Liver (tissue), 9 donors: ENCODE measurements around the gene GADD45B. TPM values are rescaled to one million over a fixed set of nuclear protein-coding genes. Genes with fewer than 3 reads are reported as not detected.

Source experiments
- DNase-seq: peaks from one replicate; pipeline ENCODE4 v3.0.0-alpha.2; 2017; ENCODE audit warnings: low spot score
- H3K27ac ChIP-seq, 2 donors: one replicate each; pipeline ENCODE4 v1.7.0; 2013; ENCODE audit warnings: inconsistent platforms in 2 of 2, low read length in 2 of 2, control low read depth in 1 of 2, low read depth in 1 of 2, mild to moderate bottlenecking in 1 of 2
- H3K27me3 ChIP-seq, 4 donors: one replicate each; pipeline versions ENCODE4 v1.6.1 to v1.7.0; 2013; ENCODE audit warnings: low read length in 3 of 4, inconsistent platforms in 1 of 4, mild to moderate bottlenecking in 1 of 4, moderate library complexity in 1 of 4; ENCODE audit not compliant: control insufficient read depth in 4 of 4, insufficient read depth in 4 of 4
- H3K36me3 ChIP-seq, 4 donors: one replicate each; pipeline versions ENCODE4 v1.6.1 to v1.7.0; 2013; ENCODE audit warnings: low read length in 3 of 4, mild to moderate bottlenecking in 3 of 4, low read depth in 1 of 4, moderate library complexity in 1 of 4; ENCODE audit not compliant: control insufficient read depth in 4 of 4, insufficient read depth in 3 of 4
- H3K4me1 ChIP-seq, 4 donors: one replicate each; pipeline versions ENCODE4 v1.6.1 to v1.7.0; 2013; ENCODE audit warnings: low read length in 3 of 4, mild to moderate bottlenecking in 3 of 4, moderate library complexity in 1 of 4; ENCODE audit not compliant: control insufficient read depth in 4 of 4, insufficient read depth in 4 of 4
- H3K4me3 ChIP-seq, 3 donors: one replicate each; pipeline versions ENCODE4 v1.6.1 to v1.7.0; 2013; ENCODE audit warnings: low read length in 3 of 3, control low read depth in 1 of 3, low read depth in 1 of 3, mild to moderate bottlenecking in 1 of 3
- H3K9ac ChIP-seq, 2 donors: one replicate each; pipeline ENCODE4 v1.7.0; 2013; ENCODE audit warnings: low read length in 2 of 2, mild to moderate bottlenecking in 2 of 2, moderate library complexity in 2 of 2, control low read depth in 1 of 2, low read depth in 1 of 2
- H3K9me3 ChIP-seq, 4 donors: one replicate each; pipeline versions ENCODE4 v1.6.1 to v1.7.0; 2013; ENCODE audit warnings: low read length in 3 of 4; ENCODE audit not compliant: control insufficient read depth in 4 of 4
- EGR1 ChIP-seq, 2 donors: IDR thresholded peaks; 2 replicates each; pipeline ENCODE4 v1.6.1; 2016 to 2018; ENCODE audit warnings: antibody characterized with exemption in 2 of 2, low read depth in 2 of 2
- FOXA1 ChIP-seq: IDR thresholded peaks from 2 replicates; pipeline ENCODE4 v1.6.1; 2016; ENCODE audit warnings: antibody characterized with exemption
- FOXA2 ChIP-seq: IDR thresholded peaks from 2 replicates; pipeline ENCODE4 v1.6.1; 2016; ENCODE audit warnings: antibody characterized with exemption
- GABPA ChIP-seq, 2 donors: IDR thresholded peaks in 1 of 2; conservative IDR thresholded peaks in 1 of 2; 2 replicates each; pipeline ENCODE4 v1.6.1; 2016; ENCODE audit warnings: antibody characterized with exemption in 2 of 2, mild to moderate bottlenecking in 1 of 2, moderate library complexity in 1 of 2
- HNF4A ChIP-seq, 2 donors: conservative IDR thresholded peaks; 2 replicates each; pipeline ENCODE4 v1.6.1; 2016; ENCODE audit warnings: antibody characterized with exemption in 2 of 2, mild to moderate bottlenecking in 2 of 2
- HNF4G ChIP-seq: IDR thresholded peaks from 2 replicates; pipeline ENCODE4 v1.6.1; 2016; ENCODE audit warnings: antibody characterized with exemption
- JUND ChIP-seq, 2 donors: IDR thresholded peaks; 2 replicates each; pipeline ENCODE4 v1.6.1; 2016; ENCODE audit warnings: antibody characterized with exemption in 2 of 2
- NR2F2 ChIP-seq: IDR thresholded peaks from 2 replicates; pipeline ENCODE4 v1.6.1; 2016; ENCODE audit warnings: antibody characterized with exemption
- RAD21 ChIP-seq, 2 donors: IDR thresholded peaks; 2 replicates each; pipeline ENCODE4 v1.6.1; 2016; ENCODE audit warnings: antibody characterized with exemption in 2 of 2, mild to moderate bottlenecking in 2 of 2
- RXRA ChIP-seq, 2 donors: IDR thresholded peaks; 2 replicates each; pipeline ENCODE4 v1.6.1; 2017 to 2018; ENCODE audit warnings: antibody characterized with exemption in 2 of 2, mild to moderate bottlenecking in 1 of 2
- SP1 ChIP-seq: IDR thresholded peaks from 2 replicates; pipeline ENCODE4 v1.6.1; 2018; ENCODE audit warnings: antibody characterized with exemption, mild to moderate bottlenecking
- TAF1 ChIP-seq: conservative IDR thresholded peaks from 2 replicates; pipeline ENCODE4 v1.6.1; 2016; ENCODE audit warnings: antibody characterized with exemption, mild to moderate bottlenecking
- YY1 ChIP-seq: IDR thresholded peaks from 2 replicates; pipeline ENCODE4 v1.6.1; 2016; ENCODE audit warnings: antibody characterized with exemption, mild to moderate bottlenecking
- WGBS: extraction: QIAGEN DNeasy Blood & Tissue Kit; methylation state at CpG from one replicate; pipeline ENCODE4 v1.1.7; 2013; 5-methylcytosine and 5-hydroxymethylcytosine counted together
- polyA plus RNA-seq, 2 donors: library from polyadenylated mRNA; stranded (reverse) in 1 of 2; unstranded in 1 of 2; fragments of 200-250 nt in 1 of 2; fragments of >200 nt in 1 of 2; fragmentation: Nextera tagmentation in 1 of 2; extraction: Ambion mirVana in 1 of 2; gene quantifications; one replicate each; pipeline versions ENCODE4 v1.2.1 to v1.2.3, GENCODE V29; 2013 to 2015
- total RNA-seq, 2 donors: library from RNA; depleted of rRNA; stranded (reverse); fragments of >200 nt; gene quantifications; one replicate each; pipeline ENCODE4 v1.2.3, GENCODE V29; 2014
- TF ChIP-seq, protein P1 (sequence below): fragments of 150-350 bp; IDR thresholded peaks from 2 replicates; pipeline ENCODE4 v1.5.1; 2017; ENCODE audit warnings: improper control_type of control experiment, low read depth, low read length; ENCODE audit not compliant: missing input control
- TF ChIP-seq, protein P2 (sequence below): IDR thresholded peaks from 2 replicates; pipeline ENCODE4 v1.6.1; 2016; ENCODE audit warnings: antibody characterized with exemption
- TF ChIP-seq, protein P3 (sequence below): IDR thresholded peaks from 2 replicates; pipeline ENCODE4 v1.6.1; 2016; ENCODE audit warnings: antibody characterized with exemption
- TF ChIP-seq, protein P4 (sequence below): IDR thresholded peaks from 2 replicates; pipeline ENCODE4 v1.6.1; 2016; ENCODE audit warnings: antibody characterized with exemption
- TF ChIP-seq, protein P5 (sequence below): IDR thresholded peaks from 2 replicates; pipeline ENCODE4 v1.6.1; 2016; ENCODE audit warnings: antibody characterized with exemption, mild to moderate bottlenecking
- donor health status: healthy.
- donor health status: healthy.
- donor health status: healthy.
- donor health status: healthy.
- donor health status: healthy.

Gene GADD45B
- total and polyA plus RNA-seq, 4 donors: 11.6 to 86.3 (median 82.4) TPM

DNA sequence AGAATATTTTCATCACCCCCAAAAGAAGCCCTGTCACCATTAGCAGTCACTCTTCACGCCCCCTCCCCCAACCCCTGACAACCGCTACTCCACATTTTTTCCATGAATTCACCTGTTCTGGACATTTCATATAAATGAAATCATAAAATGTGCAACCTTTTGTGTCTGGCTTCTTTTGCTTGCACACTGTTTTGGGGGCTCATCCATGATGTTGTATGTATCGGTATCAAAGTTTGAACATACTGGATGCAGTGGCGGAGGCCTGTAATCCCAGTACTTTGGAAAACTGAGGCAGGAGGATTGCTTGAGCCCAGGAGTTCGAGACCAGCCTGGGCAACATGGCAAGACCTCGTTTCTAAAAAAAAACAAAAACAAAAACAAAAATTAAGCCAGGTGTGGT lies 7.2 kb downstream of the GADD45B start:
- no peak overlapping the region for H3K4me3 ChIP-seq
- 90% methylated on average over 6 of the region's 6 CpGs for WGBS
- peaks cover 0 to 11% (median 2%) of the 10 kb centered on the region in 4 donors for H3K4me1 ChIP-seq
- no peaks in the 10 kb centered on the region for H3K9me3 ChIP-seq
- no peaks in the 10 kb centered on the region for H3K36me3 ChIP-seq
- no peak overlapping the region for H3K27ac ChIP-seq
- TF ChIP-seq HNF4A (conservative IDR thresholded peaks at IDR 0.05) (no peak), FOXA1 (no peak), JUND (IDR thresholded peaks at IDR 0.05) (no peak), HNF4G (no peak), RXRA (IDR thresholded peaks at IDR 0.05) (no peak), NR2F2 (no peak), GABPA (IDR thresholded peaks at IDR 0.05 in 1 of 2, conservative IDR thresholded peaks at IDR 0.05 in 1 of 2) (no peak), EGR1 (IDR thresholded peaks at IDR 0.05; ENCODE audit: low read depth in 2 of 2) (no peak), FOXA2 (no peak), SP1 (no peak), YY1 (no peak), RAD21 (IDR thresholded peaks at IDR 0.05) (no peak), TAF1 (no peak)
- TF ChIP-seq, protein P1, sequence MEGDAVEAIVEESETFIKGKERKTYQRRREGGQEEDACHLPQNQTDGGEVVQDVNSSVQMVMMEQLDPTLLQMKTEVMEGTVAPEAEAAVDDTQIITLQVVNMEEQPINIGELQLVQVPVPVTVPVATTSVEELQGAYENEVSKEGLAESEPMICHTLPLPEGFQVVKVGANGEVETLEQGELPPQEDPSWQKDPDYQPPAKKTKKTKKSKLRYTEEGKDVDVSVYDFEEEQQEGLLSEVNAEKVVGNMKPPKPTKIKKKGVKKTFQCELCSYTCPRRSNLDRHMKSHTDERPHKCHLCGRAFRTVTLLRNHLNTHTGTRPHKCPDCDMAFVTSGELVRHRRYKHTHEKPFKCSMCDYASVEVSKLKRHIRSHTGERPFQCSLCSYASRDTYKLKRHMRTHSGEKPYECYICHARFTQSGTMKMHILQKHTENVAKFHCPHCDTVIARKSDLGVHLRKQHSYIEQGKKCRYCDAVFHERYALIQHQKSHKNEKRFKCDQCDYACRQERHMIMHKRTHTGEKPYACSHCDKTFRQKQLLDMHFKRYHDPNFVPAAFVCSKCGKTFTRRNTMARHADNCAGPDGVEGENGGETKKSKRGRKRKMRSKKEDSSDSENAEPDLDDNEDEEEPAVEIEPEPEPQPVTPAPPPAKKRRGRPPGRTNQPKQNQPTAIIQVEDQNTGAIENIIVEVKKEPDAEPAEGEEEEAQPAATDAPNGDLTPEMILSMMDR: no peak
- TF ChIP-seq, protein P2, sequence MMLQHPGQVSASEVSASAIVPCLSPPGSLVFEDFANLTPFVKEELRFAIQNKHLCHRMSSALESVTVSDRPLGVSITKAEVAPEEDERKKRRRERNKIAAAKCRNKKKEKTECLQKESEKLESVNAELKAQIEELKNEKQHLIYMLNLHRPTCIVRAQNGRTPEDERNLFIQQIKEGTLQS: no peak
- TF ChIP-seq, protein P3, sequence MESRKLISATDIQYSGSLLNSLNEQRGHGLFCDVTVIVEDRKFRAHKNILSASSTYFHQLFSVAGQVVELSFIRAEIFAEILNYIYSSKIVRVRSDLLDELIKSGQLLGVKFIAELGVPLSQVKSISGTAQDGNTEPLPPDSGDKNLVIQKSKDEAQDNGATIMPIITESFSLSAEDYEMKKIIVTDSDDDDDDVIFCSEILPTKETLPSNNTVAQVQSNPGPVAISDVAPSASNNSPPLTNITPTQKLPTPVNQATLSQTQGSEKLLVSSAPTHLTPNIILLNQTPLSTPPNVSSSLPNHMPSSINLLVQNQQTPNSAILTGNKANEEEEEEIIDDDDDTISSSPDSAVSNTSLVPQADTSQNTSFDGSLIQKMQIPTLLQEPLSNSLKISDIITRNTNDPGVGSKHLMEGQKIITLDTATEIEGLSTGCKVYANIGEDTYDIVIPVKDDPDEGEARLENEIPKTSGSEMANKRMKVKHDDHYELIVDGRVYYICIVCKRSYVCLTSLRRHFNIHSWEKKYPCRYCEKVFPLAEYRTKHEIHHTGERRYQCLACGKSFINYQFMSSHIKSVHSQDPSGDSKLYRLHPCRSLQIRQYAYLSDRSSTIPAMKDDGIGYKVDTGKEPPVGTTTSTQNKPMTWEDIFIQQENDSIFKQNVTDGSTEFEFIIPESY: no peak
- TF ChIP-seq, protein P4, sequence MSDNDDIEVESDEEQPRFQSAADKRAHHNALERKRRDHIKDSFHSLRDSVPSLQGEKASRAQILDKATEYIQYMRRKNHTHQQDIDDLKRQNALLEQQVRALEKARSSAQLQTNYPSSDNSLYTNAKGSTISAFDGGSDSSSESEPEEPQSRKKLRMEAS: no peak
- TF ChIP-seq, protein P5, sequence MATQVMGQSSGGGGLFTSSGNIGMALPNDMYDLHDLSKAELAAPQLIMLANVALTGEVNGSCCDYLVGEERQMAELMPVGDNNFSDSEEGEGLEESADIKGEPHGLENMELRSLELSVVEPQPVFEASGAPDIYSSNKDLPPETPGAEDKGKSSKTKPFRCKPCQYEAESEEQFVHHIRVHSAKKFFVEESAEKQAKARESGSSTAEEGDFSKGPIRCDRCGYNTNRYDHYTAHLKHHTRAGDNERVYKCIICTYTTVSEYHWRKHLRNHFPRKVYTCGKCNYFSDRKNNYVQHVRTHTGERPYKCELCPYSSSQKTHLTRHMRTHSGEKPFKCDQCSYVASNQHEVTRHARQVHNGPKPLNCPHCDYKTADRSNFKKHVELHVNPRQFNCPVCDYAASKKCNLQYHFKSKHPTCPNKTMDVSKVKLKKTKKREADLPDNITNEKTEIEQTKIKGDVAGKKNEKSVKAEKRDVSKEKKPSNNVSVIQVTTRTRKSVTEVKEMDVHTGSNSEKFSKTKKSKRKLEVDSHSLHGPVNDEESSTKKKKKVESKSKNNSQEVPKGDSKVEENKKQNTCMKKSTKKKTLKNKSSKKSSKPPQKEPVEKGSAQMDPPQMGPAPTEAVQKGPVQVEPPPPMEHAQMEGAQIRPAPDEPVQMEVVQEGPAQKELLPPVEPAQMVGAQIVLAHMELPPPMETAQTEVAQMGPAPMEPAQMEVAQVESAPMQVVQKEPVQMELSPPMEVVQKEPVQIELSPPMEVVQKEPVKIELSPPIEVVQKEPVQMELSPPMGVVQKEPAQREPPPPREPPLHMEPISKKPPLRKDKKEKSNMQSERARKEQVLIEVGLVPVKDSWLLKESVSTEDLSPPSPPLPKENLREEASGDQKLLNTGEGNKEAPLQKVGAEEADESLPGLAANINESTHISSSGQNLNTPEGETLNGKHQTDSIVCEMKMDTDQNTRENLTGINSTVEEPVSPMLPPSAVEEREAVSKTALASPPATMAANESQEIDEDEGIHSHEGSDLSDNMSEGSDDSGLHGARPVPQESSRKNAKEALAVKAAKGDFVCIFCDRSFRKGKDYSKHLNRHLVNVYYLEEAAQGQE: no peak
- H3K27me3 ChIP-seq: no peaks in the 10 kb centered on the region
- DNase-seq: no peak
- no peak overlapping the region for H3K9ac ChIP-seq
